Putamen (tissue), 1 donor: ENCODE results near the gene FALEC.

Experiments
- DNase-seq: peaks from one replicate; pipeline ENCODE4 v3.0.0-alpha.2; 2016; ENCODE audit warnings: low spot score

The FALEC gene

DNA sequence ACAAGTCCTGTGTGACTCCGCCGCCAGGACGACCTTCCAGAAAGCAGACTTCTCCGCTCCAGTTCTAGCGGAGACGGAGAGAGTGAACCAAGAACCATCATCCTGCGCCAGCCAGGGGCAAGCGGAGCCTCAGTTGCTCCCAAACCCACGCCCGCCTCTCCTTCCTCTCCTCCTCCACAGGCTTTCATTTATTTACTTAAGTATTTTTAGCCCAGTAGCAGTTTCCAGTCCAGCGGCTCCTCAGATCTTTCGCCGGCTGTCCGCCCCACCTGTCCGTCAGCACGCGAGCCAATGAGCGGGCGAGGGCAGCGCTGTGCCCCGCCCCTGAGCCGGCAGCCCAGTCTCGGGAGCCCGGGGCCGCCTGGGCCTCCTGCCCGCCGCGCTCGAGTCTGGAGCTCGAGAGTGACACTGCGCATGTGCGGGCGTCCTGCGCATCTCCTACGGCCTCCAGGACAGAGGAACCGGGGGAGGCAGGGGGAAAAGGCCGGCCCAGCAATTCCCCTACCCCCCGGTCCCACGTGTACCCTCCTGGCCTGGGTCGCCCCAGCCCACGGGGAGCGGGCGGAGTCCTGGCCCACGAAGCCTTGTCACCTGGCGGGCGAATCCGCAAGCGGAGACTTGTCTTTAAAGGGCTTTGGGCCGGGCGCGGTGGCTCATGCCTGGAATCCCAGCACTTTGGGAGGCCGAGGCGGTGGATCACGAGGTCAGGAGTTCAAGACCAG is at the start of gene FALEC:
FALEC (plus strand) TSS at position 425 of the 722 bp plus-strand sequence.
- DNase-seq: peak; percentile 97

DNA sequence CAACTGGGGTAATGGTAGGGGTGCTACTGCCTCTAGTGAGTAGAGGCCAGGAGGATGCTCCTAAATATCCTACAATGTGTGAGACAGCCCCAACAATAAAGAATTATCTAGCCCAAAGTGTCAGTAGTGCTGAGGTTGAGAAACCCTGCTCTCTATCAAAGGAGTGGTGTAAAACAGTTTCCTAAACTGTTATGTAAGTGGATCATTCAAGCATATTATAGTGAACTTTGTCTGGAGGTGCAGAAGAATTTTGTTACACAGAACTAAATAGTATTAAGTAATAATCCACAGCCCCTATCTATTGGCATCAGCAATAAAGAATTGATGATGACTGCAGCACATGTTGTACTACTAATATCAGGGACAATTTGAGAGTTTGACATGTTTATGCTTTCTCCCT is 48.6 kb upstream of the FALEC start:
- DNase-seq: no peak

- no peak for DNase-seq
These were observed 46.3 kb upstream of the FALEC start for GRCh38 chr1:150469291-150469690.

GRCh38 chr1:150472601-150473200 is 42.9 kb upstream of the FALEC start:
- no peak for DNase-seq

- no peak for DNase-seq
These were observed 41.9 kb upstream of the FALEC start for GRCh38 chr1:150473659-150474058.

GRCh38 chr1:150474869-150475268 is 40.7 kb upstream of the FALEC start:
- no peak for DNase-seq

DNA sequence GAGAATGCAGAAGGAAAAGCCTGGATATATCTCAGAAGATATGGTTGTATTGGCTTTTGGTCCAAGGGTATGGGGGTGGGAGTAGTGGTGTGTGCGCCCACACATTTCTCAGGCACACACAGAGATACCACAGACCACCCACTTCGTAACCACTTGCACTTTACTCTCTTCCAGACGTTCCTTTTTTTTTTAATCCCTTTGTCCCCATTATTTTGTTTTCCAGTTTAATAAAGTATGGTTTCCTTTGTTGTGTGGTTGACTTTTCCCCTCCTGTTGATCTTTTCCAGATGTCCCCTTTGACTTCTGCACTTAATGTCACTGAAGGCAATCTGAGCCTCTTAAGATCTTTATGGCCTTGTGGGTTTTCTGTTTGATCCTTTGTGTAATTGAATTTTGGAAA is 38.8 kb upstream of the FALEC start:
- no peak for DNase-seq

GRCh38 chr1:150477320-150477719 is 38.2 kb upstream of the FALEC start:
- no peak for DNase-seq

GRCh38 chr1:150477733-150478132 is 37.8 kb upstream of the FALEC start:
- no peak for DNase-seq

DNA sequence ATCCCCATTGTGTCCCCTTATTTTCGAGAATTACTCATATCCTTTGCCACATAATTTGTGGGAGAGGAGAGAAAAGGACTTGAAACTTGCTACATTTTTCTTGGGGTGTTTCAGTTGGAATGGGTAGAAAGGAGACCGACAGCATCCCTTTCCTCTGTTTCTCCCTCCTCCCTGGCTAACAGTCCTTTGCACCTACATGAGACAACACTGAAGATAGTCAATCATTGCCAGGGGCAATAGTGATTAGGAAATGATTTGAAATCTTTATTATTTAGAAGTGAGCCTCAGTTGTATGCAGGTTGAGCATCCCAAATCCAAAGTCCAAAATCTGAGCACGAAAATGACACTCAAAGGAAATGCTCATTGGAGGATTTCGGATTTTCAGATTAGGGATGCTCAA is 36.2 kb upstream of the FALEC start:
- no peak for DNase-seq

GRCh38 chr1:150479927-150480352 is 35.6 kb upstream of the FALEC start:
- no peak for DNase-seq

- no peak for DNase-seq
These were observed 31.1 kb upstream of the FALEC start for GRCh38 chr1:150484431-150484830.

DNA sequence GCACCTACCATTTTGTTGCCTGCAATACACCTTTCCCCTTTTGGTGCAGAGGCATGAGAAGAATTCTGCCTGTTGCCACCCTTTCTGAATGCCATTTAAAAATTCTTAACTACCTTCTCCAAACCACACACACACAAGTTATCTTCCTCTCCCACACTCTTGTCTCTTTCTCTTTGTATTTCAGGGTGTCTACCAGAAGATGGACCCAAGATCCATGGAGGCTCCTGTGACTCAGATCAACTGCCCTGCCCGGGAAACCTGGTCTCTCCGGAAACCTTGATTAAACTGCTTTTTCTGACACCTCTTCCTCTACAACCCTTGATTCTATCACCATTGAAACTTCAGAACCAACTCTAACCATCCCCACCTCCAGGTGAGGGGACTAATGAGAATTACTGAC is 30.7 kb upstream of the FALEC start:
- no peak for DNase-seq

GRCh38 chr1:150486966-150487762 is 28.4 kb upstream of the FALEC start, which contains the start of gene TARS2:
TSS of gene TARS2 (plus strand) at chr1:150487419. CDS start at chr1:150487451, 32 bp downstream.
- DNase-seq: peak; percentile 98

DNA sequence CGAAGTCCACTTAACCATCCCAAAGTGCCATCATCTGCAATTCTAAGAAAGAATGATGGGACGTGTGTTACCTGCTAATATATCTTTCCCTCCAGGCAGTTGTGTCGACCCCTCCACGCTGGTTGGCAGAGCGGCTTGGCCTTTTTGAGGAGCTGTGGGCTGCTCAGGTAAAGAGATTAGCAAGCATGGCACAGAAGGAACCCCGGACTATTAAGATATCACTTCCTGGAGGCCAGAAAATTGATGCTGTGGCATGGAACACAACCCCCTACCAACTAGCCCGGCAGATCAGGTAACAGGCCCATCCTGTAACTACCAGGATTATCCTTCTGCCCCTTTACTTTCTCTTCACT is 27.8 kb upstream of the FALEC start:
- DNase-seq: no peak

DNA sequence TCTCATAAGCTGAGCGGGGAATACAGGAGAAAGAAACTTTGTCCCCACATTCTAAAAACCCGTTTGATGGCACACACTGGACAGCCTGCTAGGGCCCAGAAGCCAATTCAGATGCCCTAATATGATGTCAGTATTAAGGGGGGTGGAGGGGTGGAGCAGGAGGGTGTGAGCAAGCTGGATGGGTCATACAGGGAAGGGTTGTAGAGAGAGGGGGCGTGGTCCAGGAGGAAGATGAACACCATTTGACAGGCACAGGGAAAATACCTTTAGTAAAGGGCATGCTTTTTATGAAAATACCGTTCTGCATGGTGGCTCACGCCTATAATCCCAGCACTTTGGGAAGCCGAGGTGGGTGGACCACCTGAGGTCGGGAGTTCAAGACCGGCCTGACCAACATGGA is 22.4 kb upstream of the FALEC start:
- DNase-seq: no peak

GRCh38 chr1:150498342-150498741 is 17.2 kb upstream of the FALEC start:
- no peak for DNase-seq

DNA sequence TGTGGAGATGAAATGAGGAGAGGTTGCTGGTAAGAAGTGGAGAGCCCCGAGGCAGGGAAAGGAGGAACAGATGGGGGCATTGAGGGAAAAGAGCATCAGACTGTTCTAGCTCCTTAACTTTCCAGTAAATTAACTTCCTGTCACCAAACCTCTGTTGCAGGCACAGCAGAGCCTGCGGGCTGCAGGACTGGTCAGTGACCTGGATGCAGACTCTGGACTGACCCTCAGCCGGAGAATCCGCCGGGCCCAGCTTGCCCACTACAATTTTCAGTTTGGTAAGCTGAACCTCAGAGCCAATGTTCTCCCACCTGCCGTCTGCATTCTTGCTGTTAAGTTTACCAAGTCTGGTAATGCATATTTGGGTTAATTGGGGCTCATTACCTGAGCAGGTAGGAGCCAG is 10.1 kb upstream of the FALEC start:
- DNase-seq: no peak

- peak; percentile 39 for DNase-seq
These were observed 7.4 kb upstream of the FALEC start, which contains the start of gene ECM1 for GRCh38 chr1:150507912-150508864. TSS of gene ECM1 (plus strand) at chr1:150508109. CDS start at chr1:150508210, 101 bp downstream.

DNA sequence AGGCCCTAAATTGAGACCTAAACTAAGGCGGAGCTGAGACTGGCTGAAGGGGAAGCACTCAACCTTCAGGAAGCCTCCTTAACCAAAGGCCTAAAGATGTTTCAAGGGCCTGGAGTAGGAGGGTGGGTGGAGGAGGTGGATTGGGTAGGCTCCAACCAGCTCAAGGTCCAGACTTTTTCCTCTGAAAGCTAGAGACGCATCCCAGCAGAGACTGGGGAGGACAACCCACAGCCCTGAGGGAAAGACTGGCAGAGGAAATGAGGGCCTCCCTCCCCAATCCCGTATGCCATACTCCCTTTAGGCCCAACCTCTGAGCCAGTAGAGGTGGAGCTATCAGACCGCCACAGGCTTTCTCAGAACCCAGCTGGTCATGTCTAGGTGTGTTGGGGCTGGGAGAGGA is 6.6 kb upstream of the FALEC start:
- DNase-seq: no peak

GRCh38 chr1:150511551-150511950 is 4.0 kb upstream of the FALEC start:
- DNase-seq: no peak
